Esophagus muscularis mucosa (tissue), 4 donors: ENCODE data around the gene TMEM127. TPM values are rescaled to one million over a fixed set of nuclear protein-coding genes. Genes with fewer than 3 reads are reported as not detected.

Experiments
- DNase-seq: peaks from one replicate; pipeline ENCODE4 v3.0.0-alpha.2; 2017; ENCODE audit errors: extremely low spot score
- H3K27ac ChIP-seq, 4 donors: fragments of 200-600 bp; sonication (generic); replicated peaks in 1 of 4; 1 replicate in 3 of 4; 2 replicates in 1 of 4; pipeline ENCODE4 v1.5.1; 2016 to 2019; ENCODE audit warnings: mild to moderate bottlenecking in 1 of 4
- H3K27me3 ChIP-seq, 4 donors: fragments of 200-600 bp; sonication (generic); one replicate each; pipeline versions ENCODE4 v1.5.1 to v1.6.0; 2016 to 2019
- H3K36me3 ChIP-seq, 4 donors: fragments of 200-600 bp; sonication (generic); one replicate each; pipeline ENCODE4 v1.5.1; 2016 to 2019
- H3K4me1 ChIP-seq, 4 donors: fragments of 200-600 bp; sonication (generic); one replicate each; pipeline ENCODE4 v1.5.1; 2016 to 2019
- H3K4me3 ChIP-seq, 4 donors: fragments of 200-600 bp; sonication (generic); 1 replicate in 2 of 4; 2 replicates in 2 of 4; pipeline ENCODE4 v1.5.1; 2016 to 2019; ENCODE audit warnings: mild to moderate bottlenecking in 4 of 4, moderate library complexity in 1 of 4
- H3K9me3 ChIP-seq, 4 donors: fragments of 200-600 bp; sonication (generic); 1 replicate in 3 of 4; 2 replicates in 1 of 4; pipeline ENCODE4 v1.5.1; 2016 to 2019
- EP300 ChIP-seq: sonication (generic); formaldehyde crosslinking; IDR thresholded peaks from one replicate; pipeline ENCODE4 v1.6.1; 2017; ENCODE audit warnings: antibody characterized with exemption
- POLR2A ChIP-seq: fragments of 450-650 bp; IDR thresholded peaks from one replicate; pipeline ENCODE4 v1.6.1; 2017; ENCODE audit warnings: antibody characterized with exemption, moderate library complexity, mild to moderate bottlenecking, low read depth
- POLR2AphosphoS5 ChIP-seq, 2 donors: sonication (generic); formaldehyde crosslinking; IDR thresholded peaks; one replicate each; pipeline ENCODE4 v1.6.1; 2017; ENCODE audit warnings: antibody characterized with exemption in 2 of 2
- WGBS: methylation state at CpG from one replicate; pipeline ENCODE4 v1.1.5; 2018; 5-methylcytosine and 5-hydroxymethylcytosine counted together
- intact Hi-C: fragments of 100-400 bp; cut with DNase I; formaldehyde crosslinking; loops from one replicate; pipeline ENCODE4 v1.15.1; 2023
- total RNA-seq, 4 donors: library from RNA; depleted of rRNA; stranded (reverse); fragments of >200 nt; gene quantifications; one replicate each; pipeline versions ENCODE4 v1.1.0 to v1.2.1, GENCODE V29; 2016
- TF ChIP-seq, protein P1 (sequence below), 3 experiments: fragments of 200-600 bp in 2 of 3; fragments of 450-650 bp in 1 of 3; sonication (generic) in 2 of 3; IDR thresholded peaks; one replicate each; pipeline ENCODE4 v1.5.1; 2017 to 2019; ENCODE audit warnings: antibody characterized with exemption in 3 of 3, mild to moderate bottlenecking in 2 of 3, moderate library complexity in 1 of 3

TMEM127 gene
- total RNA-seq, 4 donors from 2014 or later, result 42.8 to 72.0 (median 55.3) TPM

DNA sequence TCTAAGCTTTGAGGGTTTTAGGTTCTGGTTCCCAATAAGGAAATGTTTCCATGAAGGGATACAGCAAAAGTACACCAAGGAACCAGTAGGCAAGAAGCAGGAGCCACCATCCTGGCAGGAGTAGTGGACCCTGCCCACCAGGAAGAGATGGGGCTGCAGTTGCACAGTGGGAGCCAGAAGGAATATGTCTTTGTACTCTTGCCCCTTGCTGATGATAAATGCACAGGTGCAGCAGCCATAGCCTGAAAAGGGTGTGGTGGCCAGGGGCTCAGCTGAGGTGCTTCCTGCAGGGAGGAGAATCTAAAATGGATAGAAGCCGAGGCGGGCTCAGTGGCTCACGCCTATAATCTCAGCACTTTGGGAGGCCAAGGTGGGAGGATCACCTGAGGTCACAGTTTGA is 27.5 kb downstream of the TMEM127 start:
- WGBS, result 93% methylated on average over 3 of the region's 3 CpGs

DNA sequence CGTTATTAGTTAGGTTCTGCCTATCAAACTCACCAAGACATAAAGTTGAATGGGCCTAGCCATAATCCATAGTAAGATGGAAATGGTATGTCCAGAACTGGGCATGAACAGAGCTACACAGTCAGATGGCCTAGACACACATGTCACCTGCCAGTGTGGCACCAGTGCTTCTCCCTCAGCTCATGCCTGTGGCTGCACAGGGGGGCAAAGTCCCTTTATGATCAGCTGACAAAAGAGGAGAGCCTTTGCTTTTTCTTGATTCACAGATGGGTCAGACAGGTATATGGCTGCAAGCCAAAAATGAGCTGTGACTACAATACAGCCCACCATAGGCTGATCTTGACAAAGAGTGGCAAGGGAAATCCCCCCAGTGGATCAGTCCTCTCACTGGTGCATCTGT is 28.9 kb downstream of the TMEM127 start:
- WGBS, result 100% methylated on average over 1 of the region's 1 CpG
- TF ChIP-seq, protein P1, sequence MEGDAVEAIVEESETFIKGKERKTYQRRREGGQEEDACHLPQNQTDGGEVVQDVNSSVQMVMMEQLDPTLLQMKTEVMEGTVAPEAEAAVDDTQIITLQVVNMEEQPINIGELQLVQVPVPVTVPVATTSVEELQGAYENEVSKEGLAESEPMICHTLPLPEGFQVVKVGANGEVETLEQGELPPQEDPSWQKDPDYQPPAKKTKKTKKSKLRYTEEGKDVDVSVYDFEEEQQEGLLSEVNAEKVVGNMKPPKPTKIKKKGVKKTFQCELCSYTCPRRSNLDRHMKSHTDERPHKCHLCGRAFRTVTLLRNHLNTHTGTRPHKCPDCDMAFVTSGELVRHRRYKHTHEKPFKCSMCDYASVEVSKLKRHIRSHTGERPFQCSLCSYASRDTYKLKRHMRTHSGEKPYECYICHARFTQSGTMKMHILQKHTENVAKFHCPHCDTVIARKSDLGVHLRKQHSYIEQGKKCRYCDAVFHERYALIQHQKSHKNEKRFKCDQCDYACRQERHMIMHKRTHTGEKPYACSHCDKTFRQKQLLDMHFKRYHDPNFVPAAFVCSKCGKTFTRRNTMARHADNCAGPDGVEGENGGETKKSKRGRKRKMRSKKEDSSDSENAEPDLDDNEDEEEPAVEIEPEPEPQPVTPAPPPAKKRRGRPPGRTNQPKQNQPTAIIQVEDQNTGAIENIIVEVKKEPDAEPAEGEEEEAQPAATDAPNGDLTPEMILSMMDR (IDR thresholded peaks at IDR 0.05), result no peak
- no peak for TF ChIP-seq POLR2A
- no peak for TF ChIP-seq POLR2AphosphoS5 (IDR thresholded peaks at IDR 0.05)
- no peak for TF ChIP-seq EP300
- H3K27me3 ChIP-seq, result no peaks in the 10 kb centered on the region
- no peak overlapping the region for H3K27ac ChIP-seq
- no peak for DNase-seq
- H3K4me1 ChIP-seq, result peaks cover 0 to 22% (median 3%) of the 10 kb centered on the region in 4 donors
- no peaks in the 10 kb centered on the region for H3K9me3 ChIP-seq
- intact Hi-C loops, result no loop called here
- H3K36me3 ChIP-seq, result peaks cover 0 to 23% (median 7%) of the 10 kb centered on the region in 4 donors
- H3K4me3 ChIP-seq, result no peak overlapping the region

More for the DNA sequence above, 27.5 kb downstream of the TMEM127 start:
- peaks cover 0 to 30% (median 4%) of the 10 kb centered on the region in 4 donors for H3K4me1 ChIP-seq
- H3K36me3 ChIP-seq, result peaks cover 0 to 23% (median 7%) of the 10 kb centered on the region in 4 donors
- no peaks in the 10 kb centered on the region for H3K27me3 ChIP-seq
- no peak overlapping the region for H3K27ac ChIP-seq
- intact Hi-C loops, result no loop called here
- no peaks in the 10 kb centered on the region for H3K9me3 ChIP-seq
- no peak overlapping the region for H3K4me3 ChIP-seq
- TF ChIP-seq EP300 (no peak), POLR2AphosphoS5 (IDR thresholded peaks at IDR 0.05) (no peak), POLR2A (no peak)
- TF ChIP-seq, protein P1 (IDR thresholded peaks at IDR 0.05), result no peak
- DNase-seq, result no peak

DNA sequence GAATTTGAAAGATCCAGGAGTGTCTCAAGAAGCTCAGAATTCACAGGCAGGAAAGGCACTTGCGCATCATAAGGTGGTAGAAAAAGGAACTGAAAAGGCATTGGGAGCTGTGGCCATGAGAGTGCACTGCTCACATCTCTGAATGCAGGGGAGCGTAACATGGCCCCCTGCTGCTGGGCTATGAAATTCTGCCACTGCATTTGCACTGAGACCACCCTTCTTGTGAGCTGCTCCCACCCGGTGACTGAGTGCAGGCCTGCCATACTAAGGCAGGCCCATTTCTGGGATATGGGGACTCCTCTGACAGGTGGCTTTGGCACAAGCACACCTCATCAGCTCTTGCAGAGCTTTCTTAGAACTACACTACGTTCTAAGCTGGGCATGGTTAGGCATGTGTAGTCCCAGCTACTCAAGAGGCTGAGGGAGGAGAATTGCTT is 31.9 kb downstream of the TMEM127 start:
- Histone ChIP-seq H3K4me3 (no peak overlapping the region), H3K4me1 (no peaks in the 10 kb centered on the region), H3K36me3 (peaks cover 0 to 10% (median 0%) of the 10 kb centered on the region in 4 donors), H3K9me3 (no peaks in the 10 kb centered on the region), H3K27me3 (no peaks in the 10 kb centered on the region), H3K27ac (no peak overlapping the region)
- TF ChIP-seq POLR2AphosphoS5 (IDR thresholded peaks at IDR 0.05), result no peak
- no peak for TF ChIP-seq POLR2A
- TF ChIP-seq EP300, result no peak
- TF ChIP-seq, protein P1 (IDR thresholded peaks at IDR 0.05), result no peak
- no peak for DNase-seq
- intact Hi-C loops, result no loop called here
- WGBS, result 85% methylated on average over 4 of the region's 4 CpGs

DNA sequence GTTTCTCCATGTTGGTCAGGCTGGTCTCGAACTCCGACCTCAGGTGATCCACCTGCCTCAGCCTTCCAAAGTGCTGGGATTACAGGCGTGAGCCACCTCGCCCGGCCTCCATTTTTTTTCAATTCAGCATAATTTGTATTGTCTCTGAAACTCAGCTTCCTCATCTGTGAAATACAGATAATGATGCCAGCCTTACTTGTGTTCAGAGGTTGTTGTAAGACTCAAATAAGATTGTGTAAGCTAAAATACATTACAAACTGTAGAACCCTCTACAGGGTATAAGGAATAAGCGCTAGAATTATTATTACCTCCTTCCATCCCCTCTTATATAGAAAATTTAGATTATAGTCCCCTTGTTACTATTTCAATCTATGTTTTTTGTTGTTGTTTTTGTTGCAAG is 32.4 kb downstream of the TMEM127 start:
- 93% methylated on average over 6 of the region's 6 CpGs for WGBS
- Histone ChIP-seq H3K4me3 (no peak overlapping the region), H3K27ac (no peak overlapping the region), H3K27me3 (no peaks in the 10 kb centered on the region), H3K36me3 (peaks cover 0 to 8% (median 0%) of the 10 kb centered on the region in 4 donors), H3K4me1 (no peaks in the 10 kb centered on the region), H3K9me3 (no peaks in the 10 kb centered on the region)
- no peak for TF ChIP-seq POLR2A
- TF ChIP-seq EP300, result no peak
- TF ChIP-seq, protein P1 (IDR thresholded peaks at IDR 0.05), result no peak
- TF ChIP-seq POLR2AphosphoS5 (IDR thresholded peaks at IDR 0.05), result no peak
- intact Hi-C loops, result no loop called here
- DNase-seq, result no peak

DNA sequence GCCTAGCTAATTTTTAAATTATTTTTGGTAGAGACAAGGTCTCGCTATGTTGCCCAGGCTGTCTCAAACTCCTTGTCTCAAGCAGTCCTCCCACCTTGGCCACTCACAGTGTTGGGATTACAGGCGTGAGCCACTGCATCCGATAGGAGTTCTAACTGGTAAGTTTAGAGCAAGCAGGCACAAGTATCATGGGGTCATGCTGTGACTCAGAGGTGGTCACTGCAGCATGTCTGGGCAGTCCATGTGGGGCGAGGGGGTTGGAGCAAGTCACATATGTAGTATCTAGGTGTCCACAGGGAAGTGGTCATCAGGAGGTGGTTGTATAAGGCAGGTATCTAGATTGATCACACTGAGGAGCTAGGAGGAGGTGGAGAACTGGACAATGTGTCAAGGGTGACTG is 34.5 kb downstream of the TMEM127 start:
- H3K36me3 ChIP-seq, result no peaks in the 10 kb centered on the region
- DNase-seq, result no peak
- no peaks in the 10 kb centered on the region for H3K27me3 ChIP-seq
- H3K4me1 ChIP-seq, result no peaks in the 10 kb centered on the region
- 97% methylated on average over 4 of the region's 4 CpGs for WGBS
- no peak overlapping the region for H3K27ac ChIP-seq
- no peaks in the 10 kb centered on the region for H3K9me3 ChIP-seq
- no peak overlapping the region for H3K4me3 ChIP-seq
- intact Hi-C loops, result no loop called here
- TF ChIP-seq POLR2A, result no peak
- TF ChIP-seq EP300, result no peak
- TF ChIP-seq POLR2AphosphoS5 (IDR thresholded peaks at IDR 0.05), result no peak
- TF ChIP-seq, protein P1 (IDR thresholded peaks at IDR 0.05), result no peak
